ENCODE results near the gene RTEL1.
A peak's percentile ranks its signal among the peaks of the same experiment; 100 is the strongest.
"Not testable (repeated sequence)": the region's sequence is repeated elsewhere in the genome, so short reads cannot be mapped to it uniquely, and the experiment has no call there.

The RTEL1 gene

DNA sequence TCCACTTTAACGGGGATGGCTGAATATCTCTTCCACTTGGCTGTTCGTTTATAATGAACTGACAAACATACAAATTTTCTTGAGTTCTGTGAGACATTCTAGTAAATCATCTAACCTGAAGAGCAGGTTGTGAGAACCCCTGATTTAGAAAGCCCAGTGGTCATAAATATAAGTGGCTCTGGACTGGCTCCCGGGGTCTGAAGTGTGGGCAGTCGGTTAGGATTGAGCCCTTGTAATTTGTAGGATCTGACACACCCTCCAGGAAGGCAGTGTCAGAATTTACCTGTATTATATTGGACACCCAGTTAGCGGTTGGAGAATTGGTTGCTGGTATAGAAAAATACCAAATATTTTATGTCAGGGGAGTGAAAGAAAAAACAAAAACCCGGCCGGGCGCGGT lies 24.4 kb upstream of the RTEL1 start:
- Histone ChIP-seq H3K4me1 (ENCODE audit: control insufficient read depth, insufficient read depth, low read length) (no peaks in the 10 kb centered on the region), H3K27ac (ENCODE audit: low read depth, low read length) (no peak overlapping the region), H3K27me3 (ENCODE audit: control insufficient read depth, insufficient read depth, low read length) (no peaks in the 10 kb centered on the region), H3K4me3 (ENCODE audit: low read length) (no peak overlapping the region), H3K9ac (ENCODE audit: low read length) (no peak overlapping the region), H3K36me3 (ENCODE audit: control insufficient read depth, insufficient read depth, low read length) (no peaks in the 10 kb centered on the region)

DNA sequence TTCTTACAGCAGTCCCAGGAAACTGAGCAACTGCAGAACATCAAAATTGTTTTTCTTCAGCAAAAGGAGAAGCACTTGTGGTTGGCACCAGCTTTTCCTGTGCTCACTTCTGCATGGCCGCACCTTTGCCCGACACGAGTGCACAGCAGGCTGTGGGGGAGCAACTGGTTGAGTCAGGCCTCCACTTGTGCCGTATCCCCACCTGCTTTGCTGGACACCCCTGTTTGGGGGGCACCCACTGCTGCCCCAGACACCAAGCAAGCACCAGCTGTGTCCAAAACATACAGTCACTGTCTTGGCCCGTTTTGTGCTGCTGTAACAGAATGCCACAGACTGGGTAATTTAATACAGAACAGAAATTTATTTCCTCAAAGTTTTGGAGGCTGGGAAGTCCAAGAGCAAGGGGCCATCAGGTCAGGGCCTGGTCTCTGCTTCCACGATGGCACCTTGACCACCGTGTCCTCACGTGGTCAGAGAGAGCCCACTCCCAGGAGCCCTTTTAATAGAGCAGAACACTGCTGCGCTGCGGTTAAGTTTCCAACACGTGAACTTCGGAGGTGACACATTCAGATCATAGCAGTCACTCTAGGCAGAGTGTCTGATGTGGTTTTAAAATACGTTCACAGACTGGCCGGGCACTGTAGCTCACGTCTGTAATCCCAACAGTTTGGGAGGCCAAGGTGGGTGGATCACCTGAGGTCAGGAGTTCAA lies 22.5 kb upstream of the RTEL1 start:
- Histone ChIP-seq H3K36me3 (ENCODE audit: control insufficient read depth, insufficient read depth, low read length) (no peaks in the 10 kb centered on the region), H3K27me3 (ENCODE audit: control insufficient read depth, insufficient read depth, low read length) (no peaks in the 10 kb centered on the region), H3K4me3 (ENCODE audit: low read length) (no peak overlapping the region), H3K9ac (ENCODE audit: low read length) (no peak overlapping the region), H3K27ac (ENCODE audit: low read depth, low read length) (no peak overlapping the region), H3K4me1 (ENCODE audit: control insufficient read depth, insufficient read depth, low read length) (no peaks in the 10 kb centered on the region)

DNA sequence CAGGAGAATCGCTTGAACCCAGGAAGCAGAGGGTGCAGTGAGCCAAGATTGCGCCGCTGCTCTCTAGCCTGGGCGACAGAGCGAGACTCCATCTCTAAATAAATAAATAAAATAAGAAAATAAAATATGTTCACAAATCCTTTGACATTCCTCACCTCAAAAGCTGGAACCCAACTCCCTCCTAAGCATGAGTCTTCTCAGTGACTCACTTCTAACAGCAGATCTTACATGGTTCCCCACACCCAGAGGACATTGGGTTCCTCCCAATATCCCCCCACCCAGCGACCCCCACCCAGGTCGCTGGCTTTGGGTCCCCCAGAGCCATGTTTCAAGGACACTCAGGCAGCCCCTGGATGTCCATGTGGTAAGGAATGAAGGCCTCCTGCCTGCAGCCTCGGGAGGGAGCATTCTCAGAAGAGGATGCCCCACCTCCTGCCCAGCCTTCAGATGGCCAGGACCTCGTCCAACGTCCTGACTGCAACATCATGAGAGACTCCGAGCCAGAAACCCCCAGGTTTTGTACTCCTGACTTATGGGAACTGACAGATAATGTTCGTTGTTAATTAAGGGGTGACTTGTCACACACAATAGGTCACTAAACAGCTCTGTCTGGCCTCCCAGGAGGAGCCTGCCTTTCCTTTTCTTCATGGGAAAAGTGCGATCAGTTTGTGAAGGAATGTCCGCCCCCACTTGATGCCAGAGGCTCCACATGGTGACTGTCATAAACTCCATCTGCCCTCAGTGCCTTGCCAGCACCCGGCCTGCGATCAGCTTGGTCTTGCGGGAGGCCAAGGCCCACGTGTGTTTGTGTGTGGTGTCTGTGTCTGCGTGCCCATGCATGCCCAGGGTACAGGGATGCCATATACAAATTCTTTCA lies 21.1 kb upstream of the RTEL1 start:
- no peak overlapping the region for H3K4me3 ChIP-seq (ENCODE audit: low read length)
- H3K9ac ChIP-seq (ENCODE audit: low read length): no peak overlapping the region
- H3K27me3 ChIP-seq (ENCODE audit: control insufficient read depth, insufficient read depth, low read length): no peaks in the 10 kb centered on the region
- H3K4me1 ChIP-seq (ENCODE audit: control insufficient read depth, insufficient read depth, low read length): no peaks in the 10 kb centered on the region
- no peaks in the 10 kb centered on the region for H3K36me3 ChIP-seq (ENCODE audit: control insufficient read depth, insufficient read depth, low read length)
- no peak overlapping the region for H3K27ac ChIP-seq (ENCODE audit: low read depth, low read length)

DNA sequence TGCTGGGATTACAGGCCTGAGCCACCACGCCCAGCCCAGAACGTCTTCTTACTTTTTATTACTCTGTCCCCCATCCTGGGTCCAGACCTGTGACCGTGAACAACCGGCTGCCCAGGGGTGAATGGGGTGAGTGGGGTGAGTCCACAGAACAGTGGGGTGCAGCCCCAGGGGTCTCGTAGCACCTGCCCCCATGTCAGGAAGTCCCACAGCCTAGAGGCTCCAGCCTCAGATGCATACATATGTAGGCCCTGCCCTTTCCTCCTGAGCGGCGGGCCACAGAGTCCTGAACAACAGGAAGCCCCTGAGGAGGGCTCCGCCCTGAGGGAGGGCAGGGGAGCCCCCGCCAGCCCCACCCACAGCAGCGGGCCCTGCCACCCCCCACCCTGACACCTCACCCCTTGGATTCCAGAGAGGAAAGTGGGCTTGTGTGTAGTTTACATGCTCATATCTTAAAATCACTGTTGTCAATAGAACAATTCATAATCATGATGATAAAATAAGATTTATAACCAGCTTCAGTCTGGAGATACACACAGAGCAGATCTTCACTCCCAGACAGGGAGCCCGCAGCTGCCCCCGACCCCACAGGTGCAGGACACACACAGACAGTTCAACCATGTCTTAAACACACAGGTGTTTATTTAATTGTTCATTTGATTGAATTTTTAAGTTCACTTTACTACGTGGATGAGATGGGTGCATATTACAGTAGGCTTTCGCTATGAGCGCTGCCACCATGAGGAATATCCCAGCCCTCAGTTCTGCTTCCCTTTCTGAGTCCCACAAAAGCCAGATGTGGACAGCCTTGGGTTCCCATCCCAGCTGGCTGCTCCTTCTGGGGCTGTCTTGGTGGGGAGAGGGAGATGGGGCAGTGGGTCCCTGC lies 18.8 kb upstream of the RTEL1 start:
- H3K4me3 ChIP-seq (ENCODE audit: low read length): peak overlapping the region; percentile 10

DNA sequence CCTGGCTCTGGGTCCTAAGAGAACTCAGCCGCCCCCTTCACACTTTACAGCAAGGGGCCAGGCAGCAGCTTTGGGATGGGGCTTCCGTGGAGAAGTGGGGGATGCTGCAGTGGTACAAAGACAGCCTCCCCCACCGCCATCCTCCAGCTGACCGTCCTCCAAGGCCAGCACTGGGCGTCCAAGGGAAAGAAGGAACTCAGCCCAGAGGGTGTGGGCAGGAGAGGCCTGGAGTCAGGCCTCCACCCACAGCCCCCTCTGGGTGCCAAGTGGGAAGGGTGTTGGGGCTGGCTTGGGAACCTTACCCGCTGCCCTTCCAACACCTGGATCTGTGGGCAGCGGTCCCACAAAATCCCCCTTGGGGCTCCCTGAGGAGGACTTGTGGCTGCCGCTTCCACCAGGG lies 18.0 kb upstream of the RTEL1 start:
- Histone ChIP-seq H3K27me3 (ENCODE audit: control insufficient read depth, insufficient read depth, low read length) (no peaks in the 10 kb centered on the region), H3K9ac (ENCODE audit: low read length) (no peak overlapping the region), H3K4me3 (ENCODE audit: low read length) (peak overlapping the region; percentile 10), H3K36me3 (ENCODE audit: control insufficient read depth, insufficient read depth, low read length) (no peaks in the 10 kb centered on the region), H3K27ac (ENCODE audit: low read depth, low read length) (no peak overlapping the region), H3K4me1 (ENCODE audit: control insufficient read depth, insufficient read depth, low read length) (no peaks in the 10 kb centered on the region)

More for the DNA sequence above, 18.8 kb upstream of the RTEL1 start:
- Histone ChIP-seq H3K36me3 (ENCODE audit: control insufficient read depth, insufficient read depth, low read length) (no peaks in the 10 kb centered on the region), H3K9ac (ENCODE audit: low read length) (no peak overlapping the region), H3K27me3 (ENCODE audit: control insufficient read depth, insufficient read depth, low read length) (no peaks in the 10 kb centered on the region), H3K4me1 (ENCODE audit: control insufficient read depth, insufficient read depth, low read length) (no peaks in the 10 kb centered on the region), H3K27ac (ENCODE audit: low read depth, low read length) (peak overlapping the region; percentile 3)

DNA sequence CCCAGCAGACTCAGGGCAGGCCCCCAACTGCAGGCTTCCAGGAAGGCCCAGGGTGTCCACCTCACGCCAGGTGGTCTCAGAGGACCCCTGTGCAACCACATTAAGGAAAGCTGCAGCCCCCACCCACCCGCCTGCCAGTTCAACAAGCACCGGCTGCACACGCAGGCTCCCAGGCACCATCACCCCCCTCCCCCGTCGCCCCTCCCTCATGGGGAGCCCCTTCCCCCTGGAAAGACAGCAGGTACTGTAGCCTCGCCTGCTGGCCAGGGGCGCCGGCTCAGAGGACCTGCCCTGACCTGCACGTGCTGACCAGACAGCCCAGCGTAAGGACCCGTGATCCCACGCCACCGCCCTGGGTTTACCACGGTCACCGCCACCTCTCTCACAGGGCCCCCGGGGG lies 17.4 kb upstream of the RTEL1 start:
- peak overlapping the region; percentile 15 for H3K4me3 ChIP-seq (ENCODE audit: low read length)
- H3K27ac ChIP-seq (ENCODE audit: low read depth, low read length); H3K4me1 ChIP-seq (ENCODE audit: control insufficient read depth, insufficient read depth, low read length); H3K27me3 ChIP-seq (ENCODE audit: control insufficient read depth, insufficient read depth, low read length); H3K9ac ChIP-seq (ENCODE audit: low read length); H3K36me3 ChIP-seq (ENCODE audit: control insufficient read depth, insufficient read depth, low read length): not testable (repeated sequence)

DNA sequence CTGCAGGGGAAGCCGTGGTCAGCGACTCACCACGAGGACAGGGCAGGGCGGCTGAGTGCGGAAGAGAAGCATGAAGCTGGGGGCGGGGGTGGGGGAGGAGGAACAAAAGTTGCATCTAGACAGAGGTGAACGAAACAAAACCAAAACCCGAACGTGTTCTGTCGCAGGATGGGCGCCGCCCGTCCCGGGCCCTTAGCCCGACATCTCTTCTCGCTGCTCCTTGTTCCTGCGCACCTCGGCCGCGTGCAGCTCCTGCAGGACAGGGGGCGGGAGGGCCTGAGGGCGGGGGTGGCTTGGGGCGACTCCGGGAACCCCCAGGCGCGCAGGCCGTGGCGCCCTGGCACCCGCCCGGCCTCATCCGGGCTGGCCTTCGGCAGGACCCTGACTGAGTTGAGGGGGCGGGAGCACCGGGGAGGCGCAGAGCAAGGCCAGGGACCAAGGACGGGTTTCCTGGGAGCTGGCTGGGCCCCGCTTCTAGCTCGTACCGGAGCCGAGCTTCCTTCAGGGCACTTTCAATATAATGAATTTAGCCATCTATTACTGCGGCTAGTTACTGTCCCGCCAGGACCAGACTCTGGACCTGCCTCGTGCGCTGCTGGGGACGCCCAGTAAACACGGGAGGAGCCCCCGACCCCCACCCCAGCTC lies 16.8 kb upstream of the RTEL1 start:
- no peaks in the 10 kb centered on the region for H3K27me3 ChIP-seq (ENCODE audit: control insufficient read depth, insufficient read depth, low read length)
- peak overlapping the region; percentile 30 for H3K9ac ChIP-seq (ENCODE audit: low read length)
- peak overlapping the region; percentile 71 for H3K4me3 ChIP-seq (ENCODE audit: low read length)
- H3K4me1 ChIP-seq (ENCODE audit: control insufficient read depth, insufficient read depth, low read length): no peaks in the 10 kb centered on the region
- no peaks in the 10 kb centered on the region for H3K36me3 ChIP-seq (ENCODE audit: control insufficient read depth, insufficient read depth, low read length)
- peak overlapping the region; percentile 55 for H3K27ac ChIP-seq (ENCODE audit: low read depth, low read length)

DNA sequence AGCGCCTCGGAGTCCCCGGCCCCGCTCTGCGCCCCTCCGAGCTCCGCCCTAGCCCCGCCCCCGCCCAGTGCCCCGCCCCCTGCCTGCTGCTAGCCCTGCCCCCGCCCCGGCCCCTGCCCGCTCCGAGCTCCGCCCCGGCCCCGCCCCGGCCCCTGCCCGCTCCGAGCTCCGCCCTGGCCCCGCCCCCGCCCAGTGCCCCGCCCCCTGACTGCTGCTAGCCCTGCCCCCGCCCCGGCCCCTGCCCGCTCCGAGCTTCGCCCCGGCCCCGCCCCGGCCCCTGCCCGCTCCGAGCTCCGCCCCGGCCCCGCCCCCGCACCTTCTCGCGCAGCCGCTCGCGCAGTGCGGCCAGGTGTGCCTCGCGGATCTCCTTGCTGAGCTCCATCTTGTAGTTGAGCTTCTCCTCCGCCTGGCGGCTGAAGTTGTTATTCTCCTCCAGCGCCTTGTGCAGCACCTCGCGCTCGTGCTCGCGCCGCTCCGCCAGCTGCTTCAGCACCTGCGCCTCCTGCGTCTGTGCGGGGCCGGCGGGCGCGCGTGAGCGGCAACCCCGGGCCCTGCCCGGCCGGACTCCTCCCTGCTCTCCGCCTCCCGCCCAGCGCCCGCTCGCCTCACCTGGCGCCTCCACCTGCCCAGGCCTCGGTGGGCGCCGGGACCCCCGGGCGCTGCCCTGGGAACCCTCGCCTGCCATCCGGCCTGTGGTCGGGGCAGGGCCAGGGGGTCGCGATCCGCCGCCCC lies 16.2 kb upstream of the RTEL1 start:
- H3K36me3 ChIP-seq (ENCODE audit: control insufficient read depth, insufficient read depth, low read length): no peaks in the 10 kb centered on the region
- no peaks in the 10 kb centered on the region for H3K27me3 ChIP-seq (ENCODE audit: control insufficient read depth, insufficient read depth, low read length)
- H3K4me1 ChIP-seq (ENCODE audit: control insufficient read depth, insufficient read depth, low read length): no peaks in the 10 kb centered on the region
- peak overlapping the region; percentile 71 for H3K4me3 ChIP-seq (ENCODE audit: low read length)
- peak overlapping the region; percentile 55 for H3K27ac ChIP-seq (ENCODE audit: low read depth, low read length)
- H3K9ac ChIP-seq (ENCODE audit: low read length): no peak overlapping the region

- no peak overlapping the region for H3K9ac ChIP-seq (ENCODE audit: low read length)
- H3K4me3 ChIP-seq (ENCODE audit: low read length): peak overlapping the region; percentile 57
- no peaks in the 10 kb centered on the region for H3K27me3 ChIP-seq (ENCODE audit: control insufficient read depth, insufficient read depth, low read length)
- H3K36me3 ChIP-seq (ENCODE audit: control insufficient read depth, insufficient read depth, low read length): no peaks in the 10 kb centered on the region
- H3K4me1 ChIP-seq (ENCODE audit: control insufficient read depth, insufficient read depth, low read length): no peaks in the 10 kb centered on the region
- H3K27ac ChIP-seq (ENCODE audit: low read depth, low read length): no peak overlapping the region
These were observed 15.4 kb upstream of the RTEL1 start for GRCh38 chr20:63642527-63643247.

DNA sequence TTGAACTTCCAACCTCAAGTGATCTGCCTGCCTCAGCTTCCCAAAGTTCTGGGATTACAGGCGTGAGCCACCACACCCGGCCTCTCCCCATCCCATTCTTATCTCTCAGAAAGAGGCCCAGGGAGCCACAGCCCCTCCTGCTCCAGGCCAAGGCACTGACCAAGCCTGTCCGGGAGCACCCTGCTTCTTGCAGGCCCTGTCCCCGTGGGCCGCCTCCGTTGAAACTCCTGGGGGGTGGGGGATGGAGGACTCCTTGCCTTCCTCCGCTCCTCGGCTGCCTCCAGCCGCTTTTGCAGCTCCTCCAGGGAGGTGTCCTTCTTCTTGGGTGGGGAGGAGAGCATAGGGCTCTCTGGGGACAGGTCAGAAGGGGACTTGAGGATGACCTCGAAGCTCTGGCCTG lies 14.6 kb upstream of the RTEL1 start:
- Histone ChIP-seq H3K27me3 (ENCODE audit: control insufficient read depth, insufficient read depth, low read length) (no peaks in the 10 kb centered on the region), H3K4me3 (ENCODE audit: low read length) (no peak overlapping the region), H3K4me1 (ENCODE audit: control insufficient read depth, insufficient read depth, low read length) (no peaks in the 10 kb centered on the region), H3K9ac (ENCODE audit: low read length) (no peak overlapping the region), H3K27ac (ENCODE audit: low read depth, low read length) (no peak overlapping the region), H3K36me3 (ENCODE audit: control insufficient read depth, insufficient read depth, low read length) (no peaks in the 10 kb centered on the region)

DNA sequence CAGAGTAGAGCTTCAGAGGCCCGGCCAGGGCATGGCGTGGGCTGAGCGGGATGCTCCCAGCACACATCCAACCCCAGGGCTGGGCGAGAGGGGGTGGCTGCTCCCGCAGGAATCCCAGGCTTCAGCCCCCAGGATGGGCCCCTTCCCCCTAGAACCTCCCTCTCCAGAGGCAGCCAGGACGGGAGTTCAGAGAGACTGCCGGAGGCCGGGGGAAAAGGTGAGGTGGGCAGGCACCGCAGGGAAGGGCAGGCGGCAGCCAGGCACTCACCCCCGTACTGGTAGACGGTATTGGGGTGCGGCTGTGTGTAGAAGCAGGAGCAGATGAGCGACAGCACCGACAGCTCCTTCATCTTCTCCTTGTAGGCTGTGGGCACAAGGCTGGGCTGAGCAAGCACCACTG lies 14.2 kb upstream of the RTEL1 start:
- no peak overlapping the region for H3K27ac ChIP-seq (ENCODE audit: low read depth, low read length)
- H3K36me3 ChIP-seq (ENCODE audit: control insufficient read depth, insufficient read depth, low read length): no peaks in the 10 kb centered on the region
- no peaks in the 10 kb centered on the region for H3K27me3 ChIP-seq (ENCODE audit: control insufficient read depth, insufficient read depth, low read length)
- H3K9ac ChIP-seq (ENCODE audit: low read length): no peak overlapping the region
- no peak overlapping the region for H3K4me3 ChIP-seq (ENCODE audit: low read length)
- H3K4me1 ChIP-seq (ENCODE audit: control insufficient read depth, insufficient read depth, low read length): no peaks in the 10 kb centered on the region

Measured in rectal smooth muscle tissue (tissue), 1 donor.